SIG-M5 (cell line): ENCODE measurements around the gene ACBD3.
A peak's percentile ranks its signal among the peaks of the same experiment; 100 is the strongest.
"Not testable (repeated sequence)": the region's sequence is repeated elsewhere in the genome, so short reads cannot be mapped to it uniquely, and the experiment has no call there.

Experiments used
- DNase-seq: peaks from one replicate; lab custom pipeline; 2025; lab: John Stamatoyannopoulos, UW

The ACBD3 gene

GRCh38 chr1:226186124-226187018 is at the start of gene ACBD3:
TSS of gene ACBD3 (minus strand) at chr1:226186741. CDS start at chr1:226186675, 66 bp downstream.
- peak; percentile 69 for DNase-seq

GRCh38 chr1:226233806-226234205 is 47.3 kb upstream of the ACBD3 start:
- no peak for DNase-seq

GRCh38 chr1:226233293-226233692 is 46.8 kb upstream of the ACBD3 start:
- no peak for DNase-seq

- no peak for DNase-seq
Observed at GRCh38 chr1:226226601-226227000, 40.1 kb upstream of the ACBD3 start.

- DNase-seq = no peak
Observed at GRCh38 chr1:226223786-226224244, 37.3 kb upstream of the ACBD3 start.

GRCh38 chr1:226223157-226223785 is 36.7 kb upstream of the ACBD3 start, which contains the start of gene MIXL1:
TSS of gene MIXL1 (plus strand) at chr1:226223664. CDS start at chr1:226223682, 18 bp downstream.
- no peak for DNase-seq

GRCh38 chr1:226222686-226223085 is 36.1 kb upstream of the ACBD3 start:
- DNase-seq = no peak

GRCh38 chr1:226220473-226221189 is 34.1 kb upstream of the ACBD3 start:
- DNase-seq = no peak

GRCh38 chr1:226217273-226217672 is 30.7 kb upstream of the ACBD3 start:
- no peak for DNase-seq

- no peak for DNase-seq
Observed at GRCh38 chr1:226216056-226216455, 29.5 kb upstream of the ACBD3 start.

- no peak for DNase-seq
Observed at GRCh38 chr1:226215239-226215638, 28.7 kb upstream of the ACBD3 start.

GRCh38 chr1:226212545-226212944 is 26.0 kb upstream of the ACBD3 start:
- no peak for DNase-seq

- no peak for DNase-seq
Observed at GRCh38 chr1:226211181-226211821, 24.8 kb upstream of the ACBD3 start.

GRCh38 chr1:226210571-226211176 is 24.1 kb upstream of the ACBD3 start:
- DNase-seq = no peak

GRCh38 chr1:226209307-226210059 is 22.9 kb upstream of the ACBD3 start:
- DNase-seq = no peak

- no peak for DNase-seq
Observed at GRCh38 chr1:226207048-226207447, 20.5 kb upstream of the ACBD3 start.

- DNase-seq = no peak
Observed at GRCh38 chr1:226204198-226204597, 17.7 kb upstream of the ACBD3 start.

- DNase-seq = no peak
Observed at GRCh38 chr1:226203655-226204054, 17.1 kb upstream of the ACBD3 start.

GRCh38 chr1:226203240-226203639 is 16.7 kb upstream of the ACBD3 start:
- no peak for DNase-seq

GRCh38 chr1:226202666-226203065 is 16.1 kb upstream of the ACBD3 start:
- DNase-seq = not testable (repeated sequence)

GRCh38 chr1:226202246-226202645 is 15.7 kb upstream of the ACBD3 start:
- DNase-seq = no peak
